HL-60 (cell line): Measurements from ENCODE around the gene TBL1X.

ENCODE experiments used
- DNase-seq, 2 experiments: peaks; one replicate each; pipeline ENCODE4 v3.0.0-alpha.2; 2010 to 2020; ENCODE audit warnings: low read depth in 1 of 2, low spot score in 1 of 2
- H3K27ac ChIP-seq: fragments of 250-450 bp; sonication (Bioruptor Pico); replicated peaks from 2 replicates; pipeline ENCODE4 v1.5.1; 2020; ENCODE audit warnings: mild to moderate bottlenecking, moderate library complexity
- H3K27me3 ChIP-seq: fragments of 250-450 bp; sonication (Bioruptor Pico); 2 replicates; pipeline ENCODE4 v1.5.1; 2021; ENCODE audit warnings: mild to moderate bottlenecking, moderate library complexity; ENCODE audit not compliant: insufficient read depth, poor library complexity, severe bottlenecking
- H3K4me3 ChIP-seq: replicated peaks from 2 replicates; pipeline ENCODE4 v1.5.1; 2011; ENCODE audit warnings: mild to moderate bottlenecking, control low read depth, low read length; ENCODE audit not compliant: insufficient read depth
- CTCF ChIP-seq: IDR thresholded peaks from one replicate; pipeline ENCODE4 v1.5.1; 2011; ENCODE audit warnings: low read length, control low read depth, inconsistent platforms; ENCODE audit not compliant: insufficient read depth
- GABPA ChIP-seq: IDR thresholded peaks from 2 replicates; pipeline ENCODE4 v1.6.1; 2012; ENCODE audit warnings: low read depth
- POLR2AphosphoS5 ChIP-seq: IDR thresholded peaks from 2 replicates; pipeline ENCODE4 v1.6.1; 2012; ENCODE audit warnings: low read depth
- REST ChIP-seq: IDR thresholded peaks from 2 replicates; pipeline ENCODE4 v1.6.1; 2012; ENCODE audit warnings: low read depth; ENCODE audit not compliant: insufficient replicate concordance
- SPI1 ChIP-seq: IDR thresholded peaks from 2 replicates; pipeline ENCODE4 v1.6.1; 2012; ENCODE audit warnings: low read depth, mild to moderate bottlenecking, borderline replicate concordance

TBL1X gene

GRCh38 chrX:9476810-9477575 lies 12.1 kb downstream of the TBL1X start:
- TF ChIP-seq CTCF: no peak
- no peak for TF ChIP-seq POLR2AphosphoS5
- no peak for TF ChIP-seq REST
- TF ChIP-seq SPI1: no peak
- TF ChIP-seq GABPA: no peak
- no peak overlapping the region for H3K27ac ChIP-seq
- DNase-seq: no peak

GRCh38 chrX:9482408-9482807 lies 17.6 kb downstream of the TBL1X start:
- Histone ChIP-seq H3K27me3 (no peaks in the 10 kb centered on the region), H3K4me3 (no peak overlapping the region), H3K27ac (no peak overlapping the region)
- DNase-seq: no peak
- TF ChIP-seq REST: no peak
- TF ChIP-seq POLR2AphosphoS5: no peak
- no peak for TF ChIP-seq CTCF
- TF ChIP-seq GABPA: no peak
- no peak for TF ChIP-seq SPI1

More at GRCh38 chrX:9476810-9477575, 12.1 kb downstream of the TBL1X start:
- Histone ChIP-seq H3K27me3 (no peaks in the 10 kb centered on the region), H3K4me3 (no peak overlapping the region)

- Histone ChIP-seq H3K4me3 (no peak overlapping the region), H3K27ac (no peak overlapping the region), H3K27me3 (no peaks in the 10 kb centered on the region)
- no peak for DNase-seq
- TF ChIP-seq REST: no peak
- TF ChIP-seq CTCF: no peak
- no peak for TF ChIP-seq GABPA
- TF ChIP-seq POLR2AphosphoS5: no peak
- no peak for TF ChIP-seq SPI1
Measured at GRCh38 chrX:9482837-9483236, 18.0 kb downstream of the TBL1X start.
